ENCODE data around the gene SPATA7. TPM values are rescaled to one million over a fixed set of nuclear protein-coding genes. Genes with fewer than 3 reads are reported as not detected.

SPATA7 gene
- total RNA-seq, 1 donor from 2014 or later, result 32.7 TPM

DNA sequence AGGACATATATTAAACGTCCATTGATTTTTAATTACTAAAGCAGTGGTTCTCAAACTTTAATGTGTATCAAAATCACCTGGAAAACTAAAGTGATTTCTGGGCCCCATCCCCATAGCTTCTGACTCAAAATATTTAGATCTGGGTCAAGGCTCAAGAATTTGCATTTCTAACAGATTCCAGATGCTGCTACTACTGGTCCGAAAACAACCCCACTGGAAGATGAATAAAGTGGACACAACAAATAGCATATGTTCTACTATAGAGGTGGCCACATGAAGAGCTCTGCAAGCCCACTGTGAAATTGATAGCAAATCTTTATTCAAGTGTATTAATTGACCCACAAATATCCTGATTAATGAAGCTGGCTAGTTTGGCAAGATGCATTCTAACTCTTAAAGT lies 69.4 kb downstream of the SPATA7 start:
- Mint-ChIP-seq H3K4me3 (ENCODE audit: low read depth) (no peak overlapping the region), H3K36me3 (ENCODE audit: insufficient read depth) (peaks cover 73% of the 10 kb centered on the region)
- no peak for TF ChIP-seq CTCF (IDR thresholded peaks at IDR 0.05; ENCODE audit: unreplicated experiment)

DNA sequence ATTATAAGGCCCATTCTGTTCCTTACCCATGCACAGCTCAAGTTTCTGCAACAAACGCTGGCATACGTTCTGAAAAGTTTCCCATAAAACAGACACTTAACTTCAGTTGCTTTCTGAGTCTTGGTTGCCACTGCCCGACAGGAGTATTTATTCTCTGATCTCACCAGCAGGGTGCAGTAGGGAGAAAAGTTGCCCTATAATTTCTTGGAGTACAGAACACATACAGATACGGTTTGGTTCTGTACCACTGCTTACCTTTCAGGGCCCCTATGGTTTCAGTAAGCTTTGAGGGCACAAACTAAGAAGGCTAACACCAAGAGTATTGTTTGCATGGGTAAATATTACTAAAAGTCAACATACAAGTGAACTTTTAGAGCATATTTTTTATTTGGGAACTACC lies 77.9 kb downstream of the SPATA7 start:
- TF ChIP-seq CTCF (IDR thresholded peaks at IDR 0.05; ENCODE audit: unreplicated experiment), result peak; percentile 37
- H3K4me3 Mint-ChIP-seq (ENCODE audit: low read depth), result no peak overlapping the region
- peaks cover 71% of the 10 kb centered on the region for H3K36me3 Mint-ChIP-seq (ENCODE audit: insufficient read depth)
- DNase-seq (ENCODE audit: low spot score, unreplicated experiment), result no peak
- peaks cover 29% of the 10 kb centered on the region for H3K9me3 Mint-ChIP-seq (ENCODE audit: low read depth)
- H3K27me3 Mint-ChIP-seq, result no peaks in the 10 kb centered on the region
- no peak overlapping the region for H3K27ac Mint-ChIP-seq
- no peaks in the 10 kb centered on the region for H3K4me1 Mint-ChIP-seq (ENCODE audit: low read depth)

More for the DNA sequence above, 69.4 kb downstream of the SPATA7 start:
- H3K27ac Mint-ChIP-seq, result no peak overlapping the region
- no peaks in the 10 kb centered on the region for H3K4me1 Mint-ChIP-seq (ENCODE audit: low read depth)
- H3K27me3 Mint-ChIP-seq, result no peaks in the 10 kb centered on the region
- peaks cover 27% of the 10 kb centered on the region for H3K9me3 Mint-ChIP-seq (ENCODE audit: low read depth)
- DNase-seq (ENCODE audit: low spot score, unreplicated experiment), result no peak

GRCh38 chr14:88468406-88468805 lies 82.9 kb downstream of the SPATA7 start:
- TF ChIP-seq CTCF (IDR thresholded peaks at IDR 0.05; ENCODE audit: unreplicated experiment), result no peak
- no peak for DNase-seq (ENCODE audit: low spot score, unreplicated experiment)
- Mint-ChIP-seq H3K9me3 (ENCODE audit: low read depth) (no peaks in the 10 kb centered on the region), H3K27ac (no peak overlapping the region), H3K27me3 (no peaks in the 10 kb centered on the region), H3K4me1 (ENCODE audit: low read depth) (peaks cover 4% of the 10 kb centered on the region), H3K4me3 (ENCODE audit: low read depth) (no peak overlapping the region), H3K36me3 (ENCODE audit: insufficient read depth) (peaks cover 56% of the 10 kb centered on the region)

DNA sequence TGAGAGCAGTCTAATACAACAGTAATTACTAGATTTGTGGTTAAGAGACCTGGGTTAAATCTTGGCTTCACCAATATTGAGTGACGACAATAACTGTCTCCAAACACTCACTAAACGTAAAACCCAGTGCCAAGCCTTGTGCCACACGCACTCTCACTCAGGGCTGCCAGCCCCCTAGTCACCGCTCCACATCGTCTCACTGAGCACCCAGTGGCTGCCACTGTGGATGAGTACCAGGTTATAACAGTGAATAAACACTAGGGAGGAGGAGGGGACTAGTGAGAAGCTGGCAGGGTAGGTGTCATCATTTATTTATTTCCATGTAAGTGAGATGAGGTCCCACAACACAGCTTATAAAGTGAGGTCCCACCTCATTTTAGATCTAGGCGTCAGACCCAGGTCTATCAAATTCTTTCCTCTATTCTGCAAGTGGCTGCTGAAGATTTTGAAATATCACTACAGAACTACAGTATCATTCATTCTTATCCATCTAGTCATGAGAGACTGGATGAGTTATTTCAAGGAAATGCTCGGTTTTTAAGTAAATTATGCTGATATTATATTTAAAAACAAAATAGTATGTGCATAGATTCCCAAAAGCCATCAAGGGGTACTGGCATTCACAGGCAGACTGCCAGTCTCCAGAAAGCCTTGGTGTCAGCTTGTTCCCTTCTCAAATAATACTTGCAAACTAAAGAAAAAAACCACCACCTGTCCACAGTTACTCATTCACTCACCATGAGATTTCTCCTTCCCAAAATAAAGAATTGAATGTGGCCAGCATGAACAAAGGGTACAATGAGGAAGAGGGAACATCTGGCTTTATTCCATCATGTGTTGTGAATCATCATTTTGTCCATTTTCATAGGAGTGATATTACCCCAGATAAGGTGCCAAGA lies 85.3 kb downstream of the SPATA7 start:
- Mint-ChIP-seq H3K36me3 (ENCODE audit: insufficient read depth) (peaks cover 57% of the 10 kb centered on the region), H3K27me3 (no peaks in the 10 kb centered on the region), H3K4me3 (ENCODE audit: low read depth) (no peak overlapping the region), H3K27ac (no peak overlapping the region), H3K9me3 (ENCODE audit: low read depth) (no peaks in the 10 kb centered on the region), H3K4me1 (ENCODE audit: low read depth) (peaks cover 10% of the 10 kb centered on the region)
- no peak for TF ChIP-seq CTCF (IDR thresholded peaks at IDR 0.05; ENCODE audit: unreplicated experiment)
- DNase-seq (ENCODE audit: low spot score, unreplicated experiment), result no peak

DNA sequence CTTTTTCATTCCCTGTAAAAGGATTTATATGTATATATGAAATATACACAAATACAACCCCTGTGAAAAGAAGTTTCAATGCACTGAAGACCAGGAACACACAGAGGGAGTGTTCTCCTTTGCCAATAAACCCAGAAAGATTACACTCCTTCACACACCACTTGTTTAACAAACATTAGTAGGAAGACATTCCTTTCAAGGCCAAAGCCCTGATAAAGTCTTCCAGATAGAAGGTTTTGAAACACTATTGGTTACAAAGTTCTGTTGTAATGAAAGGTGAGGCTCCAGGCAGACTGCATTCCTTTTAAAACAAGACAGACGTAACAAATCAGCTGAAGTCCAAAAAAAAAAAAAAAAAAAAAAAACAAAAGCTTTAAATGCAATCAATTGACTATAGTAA lies 88.3 kb downstream of the SPATA7 start:
- peaks cover 61% of the 10 kb centered on the region for H3K36me3 Mint-ChIP-seq (ENCODE audit: insufficient read depth)
- TF ChIP-seq CTCF (IDR thresholded peaks at IDR 0.05; ENCODE audit: unreplicated experiment), result no peak

More for the DNA sequence above, 88.3 kb downstream of the SPATA7 start:
- Mint-ChIP-seq H3K27me3 (no peaks in the 10 kb centered on the region), H3K9me3 (ENCODE audit: low read depth) (no peaks in the 10 kb centered on the region), H3K4me1 (ENCODE audit: low read depth) (peaks cover 11% of the 10 kb centered on the region), H3K4me3 (ENCODE audit: low read depth) (no peak overlapping the region), H3K27ac (peak overlapping the region; percentile 92)
- no peak for DNase-seq (ENCODE audit: low spot score, unreplicated experiment)

Data from progenitor cell of endocrine pancreas (in vitro differentiated cells).